ENCODE data around the gene SKA2. TPM values are rescaled to one million over a fixed set of nuclear protein-coding genes. Genes with fewer than 3 reads are reported as not detected.

Gene SKA2
- total and polyA plus RNA-seq, 2 of the 8 experiments (the other 6 are each of a cell fraction or from before 2014, with no cell fraction given) = 15.6 to 95.8 TPM

DNA sequence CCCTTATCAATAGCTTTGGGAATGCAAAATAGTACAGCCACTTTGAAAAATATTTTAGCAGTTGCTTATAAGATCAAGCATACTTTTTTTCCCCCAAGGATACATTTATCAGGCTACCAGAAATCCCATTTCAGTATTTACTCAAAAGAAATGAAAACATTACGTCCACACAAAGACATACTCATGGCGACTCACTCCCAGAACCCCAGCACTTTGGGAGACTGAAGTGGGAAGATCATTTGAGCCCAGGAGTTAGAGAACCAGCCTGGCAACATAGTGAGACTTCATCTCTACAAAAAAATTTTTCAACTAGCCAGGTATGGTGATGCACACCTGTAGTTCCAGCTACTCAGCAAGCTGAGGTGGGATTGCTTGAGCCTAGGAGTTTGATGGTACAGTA is 5.9 kb downstream of the SKA2 start:
- Histone ChIP-seq H3K14ac (ENCODE audit: insufficient read length) (no peak overlapping the region), H4K5ac (ENCODE audit: insufficient read length, low read depth, low read length) (no peak overlapping the region), H3K79me1 (ENCODE audit: low read depth, low read length) (peaks cover 2% of the 10 kb centered on the region; the same call in 1 of the 2 replicates), H2AK5ac (ENCODE audit: low read depth, low read length) (no peak overlapping the region), H3K27me3 (replicated peaks in 1 of 4; ENCODE audit: control insufficient read depth in 3 of 4, extremely low read depth in 1 of 4, insufficient read depth in 3 of 4, low read length in 3 of 4) (no peaks in the 10 kb centered on the region), H2BK5ac (ENCODE audit: low read depth, low read length) (no peak overlapping the region), H2BK20ac (ENCODE audit: low read length) (no peak overlapping the region), H3K4me2 (ENCODE audit: insufficient read depth in 1 of 2, low read depth in 2 of 2, low read length in 2 of 2) (no peak overlapping the region), H4K8ac (ENCODE audit: extremely low read depth, insufficient read depth, low read length) (no peak overlapping the region), H3K23me2 (ENCODE audit: low read depth, low read length) (peaks cover 3% of the 10 kb centered on the region), H2BK120ac (replicated peaks; ENCODE audit: low read depth, low read length) (no peak overlapping the region), H4K91ac (replicated peaks; ENCODE audit: insufficient read length, low read length) (no peak overlapping the region), H4K20me1 (replicated peaks in 1 of 2; ENCODE audit: control insufficient read depth in 1 of 2, insufficient read depth in 2 of 2, low read length in 2 of 2) (peaks cover 5 to 6% of the 10 kb centered on the region in 2 experiments), H2BK15ac (ENCODE audit: low read length) (no peak overlapping the region), H3K56ac (replicated peaks; ENCODE audit: insufficient read length, low read depth, low read length) (no peak overlapping the region), H3K36me3 (ENCODE audit: control insufficient read depth in 2 of 4, insufficient read depth in 4 of 4, low read length in 3 of 4) (peaks cover 0 to 3% (median 0%) of the 10 kb centered on the region in 4 experiments; a peak in 1 of 8 replicates), H3K9me3 (ENCODE audit: insufficient read depth in 2 of 2, low read depth in 1 of 2, low read length in 1 of 2) (no peaks in the 10 kb centered on the region), H3K4me1 (replicated peaks in 1 of 4; ENCODE audit: control insufficient read depth in 3 of 4, insufficient read depth in 4 of 4, low read length in 3 of 4) (peaks cover 0 to 8% (median 3%) of the 10 kb centered on the region in 4 experiments; a peak in 3 of 7 replicates), H3K9ac (replicated peaks in 1 of 4; ENCODE audit: extremely low read depth in 1 of 4, low read depth in 3 of 4, low read length in 3 of 4) (no peak overlapping the region), H3K4me3 (ENCODE audit: extremely low read depth in 1 of 4, insufficient read depth in 2 of 4, low read depth in 3 of 4, low read length in 4 of 4) (no peak overlapping the region), H3K79me2 (ENCODE audit: control insufficient read depth in 1 of 2, insufficient read depth in 2 of 2, low read length in 2 of 2) (peaks cover 18 to 99% of the 10 kb centered on the region in 2 experiments), H3K23ac (ENCODE audit: insufficient read length) (no peak overlapping the region), H3K4ac (replicated peaks; ENCODE audit: insufficient read length, low read depth, low read length) (no peak overlapping the region), H2AFZ (ENCODE audit: low read length) (no peak overlapping the region), H3K18ac (ENCODE audit: extremely low read depth, low read length) (no peak overlapping the region), H2BK12ac (ENCODE audit: low read depth, low read length) (no peak overlapping the region), H3K27ac (ENCODE audit: low read depth, low read length) (no peak overlapping the region)
- TF ChIP-seq JUN (IDR thresholded peaks at IDR 0.05; ENCODE audit: low read depth, low read length) (no peak), RAD21 (IDR thresholded peaks at IDR 0.05 in 1 of 2, conservative IDR thresholded peaks at IDR 0.05 in 1 of 2; ENCODE audit: low read depth in 2 of 2, low read length in 2 of 2) (no peak), USF2 (IDR thresholded peaks at IDR 0.05; ENCODE audit: low read length) (no peak), ASH2L (IDR thresholded peaks at IDR 0.05; ENCODE audit: low read length) (no peak), ATF2 (IDR thresholded peaks at IDR 0.05; ENCODE audit: low read length) (no peak)
- DNase-seq (ENCODE audit: low read depth in 1 of 2, low spot score in 2 of 2) = no peak
- ChIA-PET CTCF (ENCODE audit: partially characterized antibody) (interaction anchor here (1.5 kb wide), 1 partner anchor 16 kb away, joined by 6 read pairs; no protein-coding TSS in a partner anchor), POLR2A (ENCODE audit: partially characterized antibody) (interaction anchor here (1.9 to 3.9 kb wide), 2 partner anchors 12 to 13 kb away, joined by 7 to 14 read pairs; no protein-coding TSS in a partner anchor)
- 90% methylated on average over 2 of the region's 2 CpGs; no CpG with 5 or more reads in 1 of the 2 experiments for WGBS, 2 experiments (ENCODE audit: extremely low coverage in 1 of 2, insufficient coverage in 1 of 2, insufficient read length in 1 of 2, insufficient replicate concordance in 2 of 2, low coverage in 1 of 2, low lambda C conversion rate in 2 of 2, missing lambda C conversion rate in 1 of 2)
- FAIRE-seq = no peak
